Esophagus squamous epithelium (tissue), 4 donors: ENCODE data around the gene MSI1.

Source experiments
- CTCF ChIP-seq, 6 experiments: fragments of 450-650 bp in 4 of 6; fragments of 200-600 bp in 2 of 6; sonication (generic) in 2 of 6; IDR thresholded peaks; one replicate each; pipeline ENCODE4 v1.5.1; 2016 to 2019; ENCODE audit warnings: antibody characterized with exemption in 6 of 6, mild to moderate bottlenecking in 4 of 6, moderate library complexity in 4 of 6
- POLR2A ChIP-seq, 4 donors: fragments of 450-650 bp; IDR thresholded peaks; one replicate each; pipeline ENCODE4 v1.6.1; 2017; ENCODE audit warnings: antibody characterized with exemption in 4 of 4, mild to moderate bottlenecking in 4 of 4, moderate library complexity in 3 of 4

GRCh38 chr12:120406069-120406468 is 37.1 kb upstream of the MSI1 start:
- no peak for TF ChIP-seq CTCF (IDR thresholded peaks at IDR 0.05)
- TF ChIP-seq POLR2A (IDR thresholded peaks at IDR 0.05) = no peak
